ENCODE measurements around the gene POLR2J.
"Not testable (repeated sequence)": the region's sequence is repeated elsewhere in the genome, so short reads cannot be mapped to it uniquely, and the experiment has no call there.

- TF ChIP-seq POLR2A (IDR thresholded peaks at IDR 0.05; ENCODE audit: low read depth, low read length); TAF1 (IDR thresholded peaks at IDR 0.05; ENCODE audit: borderline replicate concordance, low read depth, low read length): not testable (repeated sequence)
Measured at GRCh38 chr7:102498321-102498720, 19.6 kb upstream of the POLR2J start.

Measured in GM12892 (cell line).